Activated CD8-positive, alpha-beta memory T cell treated with anti-CD3 and anti-CD28 coated beads, Interleukin-2, amount 50 U/mL, for 24 hours (primary cell): ENCODE data around the gene PHKB.

ENCODE experiments used
- DNase-seq: peaks from one replicate; pipeline ENCODE4 v3.0.0-alpha.2; 2020; ENCODE audit errors: extremely low read depth

The PHKB gene

GRCh38 chr16:47731252-47731651, 270.1 kb downstream of the PHKB start:
- DNase-seq: no peak

GRCh38 chr16:47732122-47732521, 271.0 kb downstream of the PHKB start:
- no peak for DNase-seq

GRCh38 chr16:47732523-47733111, 271.5 kb downstream of the PHKB start:
- no peak for DNase-seq

GRCh38 chr16:47734081-47734857, 273.1 kb downstream of the PHKB start:
- DNase-seq: no peak

GRCh38 chr16:47734987-47735594, 274.0 kb downstream of the PHKB start:
- DNase-seq: no peak

- no peak for DNase-seq
Measured at GRCh38 chr16:47750371-47750770, 289.2 kb downstream of the PHKB start.
